CD14-positive monocyte (primary cell): ENCODE data around the gene GRM4. TPM values are rescaled to one million over a fixed set of nuclear protein-coding genes. Genes with fewer than 3 reads are reported as not detected.

ENCODE experiments used
- DNase-seq, 3 donors: peaks; one replicate each; pipeline ENCODE4 v3.0.0-alpha.2; 2011 to 2022
- H2AFZ ChIP-seq: 2 replicates; pipeline ENCODE4 v1.6.0; 2012; ENCODE audit warnings: mild to moderate bottlenecking, low read depth, low read length, inconsistent platforms; ENCODE audit not compliant: insufficient read depth, poor library complexity, severe bottlenecking
- H3K27ac ChIP-seq, 2 donors: 1 replicate in 1 of 2; 2 replicates in 1 of 2; pipeline ENCODE4 v1.5.1; 2012 to 2013; ENCODE audit warnings: low read length in 2 of 2, control low read depth in 1 of 2, inconsistent platforms in 1 of 2, low read depth in 1 of 2, mild to moderate bottlenecking in 1 of 2
- H3K27me3 ChIP-seq, 2 donors: one replicate each; pipeline versions ENCODE4 v1.6.0 to v1.6.1; 2011 to 2013; ENCODE audit warnings: low read length in 2 of 2; ENCODE audit not compliant: control insufficient read depth in 2 of 2, insufficient read depth in 2 of 2
- H3K36me3 ChIP-seq, 2 donors: replicated peaks in 1 of 2; 1 replicate in 1 of 2; 2 replicates in 1 of 2; pipeline versions ENCODE4 v1.5.1 to v1.6.1; 2012 to 2013; ENCODE audit warnings: low read length in 2 of 2, control low read depth in 1 of 2, inconsistent platforms in 1 of 2, mild to moderate bottlenecking in 1 of 2; ENCODE audit not compliant: insufficient read depth in 2 of 2, control insufficient read depth in 1 of 2
- H3K4me1 ChIP-seq, 2 donors: 1 replicate in 1 of 2; 2 replicates in 1 of 2; pipeline versions ENCODE4 v1.5.1 to v1.6.1; 2012 to 2013; ENCODE audit warnings: low read length in 2 of 2, control low read depth in 1 of 2, inconsistent platforms in 1 of 2, mild to moderate bottlenecking in 1 of 2, moderate library complexity in 1 of 2; ENCODE audit not compliant: insufficient read depth in 2 of 2, control insufficient read depth in 1 of 2
- H3K4me2 ChIP-seq: replicated peaks from 2 replicates; pipeline ENCODE3; 2012; ENCODE audit warnings: low read length, moderate library complexity, mild to moderate bottlenecking; ENCODE audit not compliant: poor library complexity, severe bottlenecking; ENCODE audit errors: extremely low read depth
- H3K4me3 ChIP-seq, 3 experiments: fragments of 200-600 bp in 1 of 3; sonication (generic) in 1 of 3; replicated peaks in 1 of 3; 1 replicate in 2 of 3; 2 replicates in 1 of 3; pipeline ENCODE4 v1.5.1; 2011 to 2013; ENCODE audit warnings: low read length in 3 of 3, mild to moderate bottlenecking in 3 of 3, control low read depth in 2 of 3, low read depth in 2 of 3, inconsistent platforms in 1 of 3, moderate library complexity in 1 of 3
- H3K79me2 ChIP-seq: 2 replicates; pipeline ENCODE4 v1.6.0; 2012; ENCODE audit warnings: mild to moderate bottlenecking, control low read depth, inconsistent platforms, low read length, moderate library complexity; ENCODE audit not compliant: insufficient read depth
- H3K9ac ChIP-seq: 2 replicates; pipeline ENCODE4 v1.6.0; 2017; ENCODE audit warnings: low read length, mild to moderate bottlenecking; ENCODE audit not compliant: insufficient read depth, poor library complexity, severe bottlenecking
- H3K9me3 ChIP-seq, 2 donors: replicated peaks in 1 of 2; 1 replicate in 1 of 2; 2 replicates in 1 of 2; pipeline versions ENCODE4 v1.5.1 to v1.6.1; 2012 to 2013; ENCODE audit warnings: low read length in 2 of 2, control low read depth in 1 of 2; ENCODE audit not compliant: control insufficient read depth in 1 of 2, insufficient read depth in 1 of 2
- H4K20me1 ChIP-seq: 2 replicates; pipeline ENCODE4 v1.6.0; 2012; ENCODE audit warnings: mild to moderate bottlenecking, low read length, control low read depth, moderate library complexity; ENCODE audit not compliant: insufficient read depth
- H3K27ac Mint-ChIP-seq, 7 donors: one replicate each; pipeline ENCODE4 v1.8.0; 2020; ENCODE audit warnings: mild to moderate bottlenecking in 7 of 7, mixed read lengths in 7 of 7, moderate library complexity in 6 of 7, inconsistent platforms in 2 of 7
- H3K27me3 Mint-ChIP-seq, 3 donors: one replicate each; pipeline ENCODE4 v1.8.0; 2021 to 2022; ENCODE audit warnings: low read depth in 3 of 3, mild to moderate bottlenecking in 3 of 3, mixed read lengths in 3 of 3, moderate library complexity in 3 of 3, inconsistent platforms in 1 of 3
- H3K36me3 Mint-ChIP-seq, 2 donors: one replicate each; pipeline ENCODE4 v1.8.0; 2020; ENCODE audit warnings: mixed read lengths in 2 of 2, inconsistent platforms in 1 of 2, mild to moderate bottlenecking in 1 of 2
- H3K4me1 Mint-ChIP-seq: one replicate; pipeline ENCODE4 v1.8.0; 2020; ENCODE audit warnings: mild to moderate bottlenecking, mixed read lengths
- H3K4me3 Mint-ChIP-seq, 2 donors: one replicate each; pipeline ENCODE4 v1.8.0; 2020; ENCODE audit warnings: mild to moderate bottlenecking in 2 of 2, mixed read lengths in 2 of 2, moderate library complexity in 1 of 2
- H3K9me3 Mint-ChIP-seq, 7 donors: one replicate each; pipeline ENCODE4 v1.8.0; 2020 to 2022; ENCODE audit warnings: mixed read lengths in 7 of 7, mild to moderate bottlenecking in 6 of 7, moderate library complexity in 6 of 7, inconsistent platforms in 2 of 7
- CTCF ChIP-seq: fragments of 200-600 bp; IDR thresholded peaks from one replicate; pipeline ENCODE4 v1.8.0; 2022; ENCODE audit warnings: antibody characterized with exemption, mild to moderate bottlenecking
- WGBS: methylation state at CpG from one replicate; pipeline ENCODE4 v1.1.5; 2013; ENCODE audit warnings: missing lambda C conversion rate; ENCODE audit not compliant: insufficient coverage; 5-methylcytosine and 5-hydroxymethylcytosine counted together
- intact Hi-C, 2 donors: fragments of 100-400 bp; cut with micrococcal nuclease; formaldehyde crosslinking; loops; one replicate each; pipeline versions ENCODE4 v1.15.0 to v1.15.1; 2023
- polyA plus RNA-seq, 3 donors: library from polyadenylated mRNA; depleted of rRNA in 1 of 3; unstranded in 2 of 3; stranded (reverse) in 1 of 3; fragments of 300-500 nt in 2 of 3; fragments of >200 nt in 1 of 3; fragmentation: Illumina TruSeq in 2 of 3; gene quantifications; 1 replicate in 2 of 3; 2 replicates in 1 of 3; pipeline ENCODE4 v1.2.3, GENCODE V29; 2012 to 2021

The GRM4 gene
- polyA plus RNA-seq, 3 donors, result not detected

DNA sequence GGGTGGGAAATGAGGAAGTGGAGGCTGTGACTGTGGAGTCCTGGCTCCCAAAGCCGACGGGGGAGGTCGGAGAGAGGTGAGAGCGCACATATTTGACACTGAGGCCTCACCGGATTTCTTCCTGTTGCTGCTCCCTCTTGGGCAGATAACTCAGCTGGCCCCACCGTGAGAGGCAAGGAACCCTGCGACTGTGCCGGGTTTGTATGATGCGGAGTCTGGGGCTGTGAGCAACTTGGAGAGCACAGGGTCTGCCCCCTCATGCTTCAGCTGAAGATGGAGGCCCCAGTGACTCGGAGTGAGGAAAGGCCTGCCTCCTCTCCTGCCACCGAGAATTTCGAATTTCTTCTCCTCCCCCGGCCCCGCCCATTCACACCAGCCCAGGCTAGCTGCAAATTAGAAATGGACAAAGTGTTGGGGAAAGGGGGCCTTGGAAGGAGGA is 160.6 kb downstream of the GRM4 start:
- Mint-ChIP-seq H3K27ac (no peak overlapping the region), H3K27me3 (peaks cover 0 to 5% (median 1%) of the 10 kb centered on the region in 3 donors), H3K9me3 (peaks cover 0 to 9% (median 2%) of the 10 kb centered on the region in 7 donors), H3K36me3 (no peaks in the 10 kb centered on the region), H3K4me1 (peaks cover 11% of the 10 kb centered on the region), H3K4me3 (no peak overlapping the region)
- Histone ChIP-seq H3K4me3 (no peak overlapping the region), H3K9me3 (no peaks in the 10 kb centered on the region), H2AFZ (no peak overlapping the region), H3K4me2 (no peak overlapping the region), H3K4me1 (peaks cover 9 to 12% of the 10 kb centered on the region in 2 donors), H4K20me1 (no peaks in the 10 kb centered on the region), H3K36me3 (no peaks in the 10 kb centered on the region), H3K27ac (no peak overlapping the region), H3K9ac (no peak overlapping the region), H3K27me3 (no peaks in the 10 kb centered on the region), H3K79me2 (no peaks in the 10 kb centered on the region)
- DNase-seq, result no peak
- WGBS, result 88% methylated on average over 10 of the region's 14 CpGs
- intact Hi-C loops, result no loop called here
- TF ChIP-seq CTCF, result no peak

DNA sequence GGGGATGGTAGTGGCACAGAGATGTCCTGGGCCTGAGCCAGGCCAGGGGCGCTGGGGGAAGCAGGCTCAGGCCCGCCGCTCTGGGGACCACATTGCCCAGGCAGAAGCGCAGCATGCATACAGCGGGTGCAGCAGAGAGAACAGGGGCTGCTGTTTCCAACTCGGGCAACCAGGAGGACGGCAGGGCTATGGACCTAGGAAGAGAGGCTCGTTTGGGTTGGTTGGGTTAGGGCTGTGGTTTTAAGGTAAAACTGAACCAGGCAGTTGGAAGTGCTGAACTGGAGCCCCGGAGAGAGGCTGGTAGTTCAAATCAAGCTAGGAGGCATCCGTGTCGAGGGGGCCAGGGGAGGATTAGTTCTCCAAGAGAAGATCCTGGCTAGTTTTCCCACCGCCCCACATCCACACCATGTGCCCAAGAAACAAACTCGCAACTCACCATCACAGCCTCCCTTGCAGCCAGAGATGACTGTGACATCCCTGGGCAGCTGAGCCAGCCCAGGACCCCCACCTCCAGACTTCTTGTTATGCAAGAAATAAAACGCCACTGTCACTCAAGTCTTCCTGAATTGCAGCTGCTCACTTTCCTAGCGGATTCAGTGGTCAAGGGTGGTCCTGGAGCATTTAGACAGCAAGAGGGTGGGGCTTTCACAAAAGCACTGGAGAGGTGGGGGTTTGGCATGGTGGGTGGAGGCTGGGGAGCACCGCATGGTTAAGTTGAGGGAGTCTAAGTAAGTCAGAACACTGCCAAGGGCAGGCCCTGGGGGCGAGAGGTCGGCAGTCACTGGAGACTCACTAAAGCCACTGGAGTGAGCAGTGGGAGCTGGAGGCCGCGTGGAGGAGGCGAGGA is 161.2 kb downstream of the GRM4 start:
- intact Hi-C loops, result no loop called here
- Mint-ChIP-seq H3K27me3 (peaks cover 0 to 5% (median 1%) of the 10 kb centered on the region in 3 donors), H3K4me1 (peaks cover 11% of the 10 kb centered on the region), H3K36me3 (no peaks in the 10 kb centered on the region), H3K27ac (no peak overlapping the region), H3K4me3 (no peak overlapping the region), H3K9me3 (peaks cover 0 to 9% (median 2%) of the 10 kb centered on the region in 7 donors)
- 81% methylated on average over 15 of the region's 21 CpGs for WGBS
- no peak for TF ChIP-seq CTCF
- Histone ChIP-seq H4K20me1 (no peaks in the 10 kb centered on the region), H2AFZ (no peak overlapping the region), H3K4me2 (no peak overlapping the region), H3K4me1 (peaks cover 9 to 12% of the 10 kb centered on the region in 2 donors), H3K9me3 (no peaks in the 10 kb centered on the region), H3K79me2 (no peaks in the 10 kb centered on the region), H3K36me3 (no peaks in the 10 kb centered on the region), H3K9ac (no peak overlapping the region), H3K27me3 (no peaks in the 10 kb centered on the region), H3K4me3 (no peak overlapping the region), H3K27ac (no peak overlapping the region)
- DNase-seq, result no peak
